Panc1 (cell line): Measurements from ENCODE around the gene TCHP. TPM values are rescaled to one million over a fixed set of nuclear protein-coding genes. Genes with fewer than 3 reads are reported as not detected.
"Not testable (repeated sequence)": the region's sequence is repeated elsewhere in the genome, so short reads cannot be mapped to it uniquely, and the experiment has no call there.

Source experiments
- ATAC-seq: fragments of 200-7000 bp; cut with Tn5 transposase; 2 replicates; pipeline ENCODE4 v1.9.1; 2020; ENCODE audit warnings: mild to moderate bottlenecking, moderate library complexity
- BruUV-seq: library from RNA; stranded (reverse); fragments of 400-500 nt; replicated peaks from 2 replicates; lab custom pipeline; 2021; lab: Mats Ljungman, UMichigan
- CTCF ChIA-PET: fragments of 300-600 bp; sonication (Branson Sonifier 250); formaldehyde crosslinking; loops from one replicate; lab custom pipeline; 2022; ENCODE audit warnings: antibody characterized with exemption; lab: Charles Lee
- POLR2A ChIA-PET: fragments of 300-600 bp; sonication (Branson Sonifier 250); formaldehyde crosslinking; loops from one replicate; lab custom pipeline; 2022; ENCODE audit warnings: antibody characterized with exemption; lab: Charles Lee
- DNase-seq: peaks from one replicate; pipeline ENCODE4 v3.0.0-alpha.2; 2010; ENCODE audit warnings: low read depth, low spot score
- H3K27ac ChIP-seq: 2 replicates; pipeline ENCODE4 v1.5.1; 2011; ENCODE audit warnings: mild to moderate bottlenecking, low read length, inconsistent platforms
- H3K27me3 ChIP-seq: fragments of 200-500 bp; sonication (Bioruptor generic); 2 replicates; pipeline ENCODE4 v1.6.0; 2014; ENCODE audit warnings: low read length, inconsistent platforms; ENCODE audit not compliant: control insufficient read depth, insufficient read depth
- H3K36me3 ChIP-seq: fragments of 200-500 bp; sonication (Bioruptor generic); 2 replicates; pipeline ENCODE4 v1.5.1; 2014; ENCODE audit warnings: inconsistent platforms, mild to moderate bottlenecking, low read length, moderate library complexity; ENCODE audit not compliant: control insufficient read depth, insufficient read depth
- H3K4me1 ChIP-seq: 2 replicates; pipeline ENCODE4 v1.5.1; 2011; ENCODE audit warnings: inconsistent platforms, mild to moderate bottlenecking, low read length, moderate library complexity; ENCODE audit not compliant: control insufficient read depth, insufficient read depth
- H3K4me3 ChIP-seq, 2 experiments: 2 replicates each; pipeline ENCODE4 v1.5.1; 2011 to 2012; ENCODE audit warnings: low read depth in 2 of 2, low read length in 2 of 2, mild to moderate bottlenecking in 2 of 2, inconsistent platforms in 1 of 2, moderate library complexity in 1 of 2
- H3K9me3 ChIP-seq: fragments of 200-500 bp; sonication (Bioruptor generic); 2 replicates; pipeline ENCODE4 v1.5.1; 2014; ENCODE audit warnings: low read depth, mild to moderate bottlenecking, inconsistent platforms, low read length, moderate library complexity; ENCODE audit not compliant: control insufficient read depth, insufficient read depth
- POLR2AphosphoS5 ChIP-seq: IDR thresholded peaks from 2 replicates; pipeline ENCODE4 v1.6.1; 2012; ENCODE audit warnings: mild to moderate bottlenecking, low read depth, low read length, moderate library complexity
- SIN3A ChIP-seq: IDR thresholded peaks from 2 replicates; pipeline ENCODE4 v1.6.1; 2012; ENCODE audit warnings: low read depth, mild to moderate bottlenecking, low read length, moderate library complexity, borderline replicate concordance; ENCODE audit not compliant: insufficient read depth
- TCF7L2 ChIP-seq: IDR thresholded peaks from 2 replicates; pipeline ENCODE4 v1.6.1; 2011; ENCODE audit warnings: mild to moderate bottlenecking, low read depth, low read length, inconsistent platforms
- in situ Hi-C: cut with HindIII; loops from 2 replicates; pipeline ENCODE4 v1.10.0; 2016; ENCODE audit warnings: low sequenced_read_pairs, low pct_unique_long_range_greater_than_20kb
- intact Hi-C: fragments of 100-400 bp; cut with micrococcal nuclease; formaldehyde crosslinking; loops from one replicate; pipeline ENCODE4 v1.10.0; 2022; ENCODE audit not compliant: unreplicated experiment
- total RNA-seq: library from RNA; stranded (reverse); gene quantifications from one replicate; pipeline ENCODE4 v1.2.1, GENCODE V29; 2021; ENCODE audit not compliant: unreplicated experiment
- TF ChIP-seq, protein P1 (sequence below), 2 experiments: IDR thresholded peaks; 2 replicates each; pipeline ENCODE4 v1.6.1; 2011 to 2012; ENCODE audit warnings: low read depth in 2 of 2, control low read depth in 1 of 2, low read length in 1 of 2, mild to moderate bottlenecking in 1 of 2, moderate library complexity in 1 of 2; ENCODE audit not compliant: insufficient read depth in 1 of 2
- TF ChIP-seq, protein P2 (sequence below): fragments of 450-650 bp; IDR thresholded peaks from 2 replicates; pipeline ENCODE4 v1.5.1; 2017; ENCODE audit warnings: mild to moderate bottlenecking

TCHP gene
- total RNA-seq, 1 experiment from 2014 or later = 25.0 TPM

GRCh38 chr12:109897029-109897428 lies 3.0 kb upstream of the TCHP start:
- no peaks in the 10 kb centered on the region for H3K9me3 ChIP-seq
- DNase-seq (no peak), ATAC-seq (no peak)
- CTCF ChIA-PET = no interaction called here
- no peaks in the 10 kb centered on the region for H3K27me3 ChIP-seq
- in situ Hi-C loops = no loop called here
- H3K36me3 ChIP-seq = no peaks in the 10 kb centered on the region
- no peak for TF ChIP-seq TCF7L2
- TF ChIP-seq, protein P1, sequence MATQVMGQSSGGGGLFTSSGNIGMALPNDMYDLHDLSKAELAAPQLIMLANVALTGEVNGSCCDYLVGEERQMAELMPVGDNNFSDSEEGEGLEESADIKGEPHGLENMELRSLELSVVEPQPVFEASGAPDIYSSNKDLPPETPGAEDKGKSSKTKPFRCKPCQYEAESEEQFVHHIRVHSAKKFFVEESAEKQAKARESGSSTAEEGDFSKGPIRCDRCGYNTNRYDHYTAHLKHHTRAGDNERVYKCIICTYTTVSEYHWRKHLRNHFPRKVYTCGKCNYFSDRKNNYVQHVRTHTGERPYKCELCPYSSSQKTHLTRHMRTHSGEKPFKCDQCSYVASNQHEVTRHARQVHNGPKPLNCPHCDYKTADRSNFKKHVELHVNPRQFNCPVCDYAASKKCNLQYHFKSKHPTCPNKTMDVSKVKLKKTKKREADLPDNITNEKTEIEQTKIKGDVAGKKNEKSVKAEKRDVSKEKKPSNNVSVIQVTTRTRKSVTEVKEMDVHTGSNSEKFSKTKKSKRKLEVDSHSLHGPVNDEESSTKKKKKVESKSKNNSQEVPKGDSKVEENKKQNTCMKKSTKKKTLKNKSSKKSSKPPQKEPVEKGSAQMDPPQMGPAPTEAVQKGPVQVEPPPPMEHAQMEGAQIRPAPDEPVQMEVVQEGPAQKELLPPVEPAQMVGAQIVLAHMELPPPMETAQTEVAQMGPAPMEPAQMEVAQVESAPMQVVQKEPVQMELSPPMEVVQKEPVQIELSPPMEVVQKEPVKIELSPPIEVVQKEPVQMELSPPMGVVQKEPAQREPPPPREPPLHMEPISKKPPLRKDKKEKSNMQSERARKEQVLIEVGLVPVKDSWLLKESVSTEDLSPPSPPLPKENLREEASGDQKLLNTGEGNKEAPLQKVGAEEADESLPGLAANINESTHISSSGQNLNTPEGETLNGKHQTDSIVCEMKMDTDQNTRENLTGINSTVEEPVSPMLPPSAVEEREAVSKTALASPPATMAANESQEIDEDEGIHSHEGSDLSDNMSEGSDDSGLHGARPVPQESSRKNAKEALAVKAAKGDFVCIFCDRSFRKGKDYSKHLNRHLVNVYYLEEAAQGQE (IDR thresholded peaks at IDR 0.05; ENCODE audit: insufficient read depth in 1 of 2, low read depth in 2 of 2, low read length in 1 of 2) = no peak
- no peak for TF ChIP-seq SIN3A
- TF ChIP-seq, protein P2, sequence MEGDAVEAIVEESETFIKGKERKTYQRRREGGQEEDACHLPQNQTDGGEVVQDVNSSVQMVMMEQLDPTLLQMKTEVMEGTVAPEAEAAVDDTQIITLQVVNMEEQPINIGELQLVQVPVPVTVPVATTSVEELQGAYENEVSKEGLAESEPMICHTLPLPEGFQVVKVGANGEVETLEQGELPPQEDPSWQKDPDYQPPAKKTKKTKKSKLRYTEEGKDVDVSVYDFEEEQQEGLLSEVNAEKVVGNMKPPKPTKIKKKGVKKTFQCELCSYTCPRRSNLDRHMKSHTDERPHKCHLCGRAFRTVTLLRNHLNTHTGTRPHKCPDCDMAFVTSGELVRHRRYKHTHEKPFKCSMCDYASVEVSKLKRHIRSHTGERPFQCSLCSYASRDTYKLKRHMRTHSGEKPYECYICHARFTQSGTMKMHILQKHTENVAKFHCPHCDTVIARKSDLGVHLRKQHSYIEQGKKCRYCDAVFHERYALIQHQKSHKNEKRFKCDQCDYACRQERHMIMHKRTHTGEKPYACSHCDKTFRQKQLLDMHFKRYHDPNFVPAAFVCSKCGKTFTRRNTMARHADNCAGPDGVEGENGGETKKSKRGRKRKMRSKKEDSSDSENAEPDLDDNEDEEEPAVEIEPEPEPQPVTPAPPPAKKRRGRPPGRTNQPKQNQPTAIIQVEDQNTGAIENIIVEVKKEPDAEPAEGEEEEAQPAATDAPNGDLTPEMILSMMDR = no peak
- TF ChIP-seq POLR2AphosphoS5 = no peak
- H3K4me1 ChIP-seq = peaks cover 18% of the 10 kb centered on the region; the same call in 1 of the 2 replicates
- BruUV-seq = no TSS peak
- no peak overlapping the region for H3K4me3 ChIP-seq
- intact Hi-C loops = no loop called here
- no peak overlapping the region for H3K27ac ChIP-seq
- POLR2A ChIA-PET = interaction anchor here (0.5 kb wide), 1 partner anchor 11 kb away, joined by 13 read pairs; no protein-coding TSS in a partner anchor

GRCh38 chr12:109899345-109899744 lies 729 bp upstream of the TCHP start:
- H3K27me3 ChIP-seq, BruUV-seq, in situ Hi-C loops, H3K36me3 ChIP-seq, DNase-seq, H3K9me3 ChIP-seq, intact Hi-C loops, CTCF ChIA-PET, ATAC-seq, POLR2A ChIA-PET: not testable (repeated sequence)
- peaks cover 18% of the 10 kb centered on the region; the same call in 1 of the 2 replicates for H3K4me1 ChIP-seq
- peak overlapping the region; percentile 91 for H3K27ac ChIP-seq
- H3K4me3 ChIP-seq = peak overlapping the region; percentile 77 to 92

- DNase-seq (no peak), ATAC-seq (peak; percentile 29)
- ChIA-PET POLR2A (no interaction called here), CTCF (interaction anchor here (0.6 kb wide), 2 partner anchors 27 to 946 kb away, joined by 3 read pairs; partner anchors contain the start of gene CCDC63)
- no peaks in the 10 kb centered on the region for H3K9me3 ChIP-seq
- no peaks in the 10 kb centered on the region for H3K27me3 ChIP-seq
- peaks cover 2% of the 10 kb centered on the region; the same call in 1 of the 2 replicates for H3K36me3 ChIP-seq
- H3K27ac ChIP-seq = peak overlapping the region; percentile 91
- intact Hi-C loops = no loop called here
- H3K4me3 ChIP-seq = peak overlapping the region; percentile 77 to 92
- no TSS peak for BruUV-seq
- H3K4me1 ChIP-seq = peaks cover 18% of the 10 kb centered on the region; the same call in 1 of the 2 replicates
- TF ChIP-seq, protein P1 (IDR thresholded peaks at IDR 0.05; ENCODE audit: insufficient read depth in 1 of 2, low read depth in 2 of 2, low read length in 1 of 2) = no peak
- TF ChIP-seq TCF7L2 = no peak
- TF ChIP-seq, protein P2 = no peak
- in situ Hi-C loops = no loop called here
These were observed 892 bp downstream of the TCHP start for GRCh38 chr12:109900752-109901580.
